Mucosa of stomach (tissue), 1 donor: ENCODE measurements around the gene ADGRD1.
"Not testable (repeated sequence)": the region's sequence is repeated elsewhere in the genome, so short reads cannot be mapped to it uniquely, and the experiment has no call there.

Source experiments
- H3K27me3 ChIP-seq: one replicate; pipeline ENCODE4 v1.7.0; 2013; ENCODE audit warnings: mild to moderate bottlenecking, low read length; ENCODE audit not compliant: control insufficient read depth, insufficient read depth
- H3K36me3 ChIP-seq: one replicate; pipeline ENCODE4 v1.7.0; 2013; ENCODE audit warnings: low read length; ENCODE audit not compliant: control insufficient read depth, insufficient read depth
- H3K4me1 ChIP-seq: one replicate; pipeline ENCODE4 v1.7.0; 2013; ENCODE audit warnings: mild to moderate bottlenecking, low read length; ENCODE audit not compliant: control insufficient read depth, insufficient read depth
- H3K4me3 ChIP-seq: one replicate; pipeline ENCODE4 v1.7.0; 2013; ENCODE audit warnings: low read length
- H3K9ac ChIP-seq: one replicate; pipeline ENCODE4 v1.7.0; 2013; ENCODE audit warnings: mild to moderate bottlenecking, low read length, moderate library complexity
- H3K9me3 ChIP-seq: one replicate; pipeline ENCODE4 v1.7.0; 2013; ENCODE audit warnings: mild to moderate bottlenecking, low read length, moderate library complexity; ENCODE audit not compliant: control insufficient read depth
- donor health status: Pancreatic carcinoma.

The ADGRD1 gene

GRCh38 chr12:131122631-131123030 lies 168.9 kb downstream of the ADGRD1 start:
- Histone ChIP-seq H3K4me3 (no peak overlapping the region), H3K9ac (no peak overlapping the region), H3K27me3 (no peaks in the 10 kb centered on the region), H3K4me1 (no peaks in the 10 kb centered on the region), H3K9me3 (no peaks in the 10 kb centered on the region), H3K36me3 (no peaks in the 10 kb centered on the region)

- H3K36me3 ChIP-seq: no peaks in the 10 kb centered on the region
- H3K27me3 ChIP-seq: no peaks in the 10 kb centered on the region
- no peaks in the 10 kb centered on the region for H3K4me1 ChIP-seq
- no peak overlapping the region for H3K9ac ChIP-seq
- H3K9me3 ChIP-seq: no peaks in the 10 kb centered on the region
- H3K4me3 ChIP-seq: no peak overlapping the region
Observed at GRCh38 chr12:131123817-131124216, 170.1 kb downstream of the ADGRD1 start.

GRCh38 chr12:131124487-131125280 lies 171.0 kb downstream of the ADGRD1 start:
- no peaks in the 10 kb centered on the region for H3K36me3 ChIP-seq
- no peak overlapping the region for H3K4me3 ChIP-seq
- H3K9me3 ChIP-seq: no peaks in the 10 kb centered on the region
- no peaks in the 10 kb centered on the region for H3K27me3 ChIP-seq
- no peak overlapping the region for H3K9ac ChIP-seq
- H3K4me1 ChIP-seq: no peaks in the 10 kb centered on the region

- H3K36me3 ChIP-seq: no peaks in the 10 kb centered on the region
- H3K27me3 ChIP-seq: no peaks in the 10 kb centered on the region
- no peak overlapping the region for H3K4me3 ChIP-seq
- no peaks in the 10 kb centered on the region for H3K4me1 ChIP-seq
- H3K9me3 ChIP-seq: no peaks in the 10 kb centered on the region
- H3K9ac ChIP-seq: no peak overlapping the region
Observed at GRCh38 chr12:131126662-131127173, 173.0 kb downstream of the ADGRD1 start.

- Histone ChIP-seq H3K4me1 (no peaks in the 10 kb centered on the region), H3K9me3 (no peaks in the 10 kb centered on the region), H3K36me3 (no peaks in the 10 kb centered on the region), H3K9ac (no peak overlapping the region), H3K27me3 (peaks cover 5% of the 10 kb centered on the region), H3K4me3 (no peak overlapping the region)
Observed at GRCh38 chr12:131128556-131128955, 174.8 kb downstream of the ADGRD1 start.

GRCh38 chr12:131128966-131129619 lies 175.4 kb downstream of the ADGRD1 start:
- not testable (repeated sequence) for H3K9me3 ChIP-seq, H3K36me3 ChIP-seq

GRCh38 chr12:131129839-131130238 lies 176.1 kb downstream of the ADGRD1 start:
- no peak overlapping the region for H3K4me3 ChIP-seq
- H3K9me3 ChIP-seq: no peaks in the 10 kb centered on the region
- H3K9ac ChIP-seq: no peak overlapping the region
- H3K27me3 ChIP-seq: peaks cover 5% of the 10 kb centered on the region
- H3K4me1 ChIP-seq: no peaks in the 10 kb centered on the region
- H3K36me3 ChIP-seq: no peaks in the 10 kb centered on the region

More at GRCh38 chr12:131128966-131129619, 175.4 kb downstream of the ADGRD1 start:
- not testable (repeated sequence) for H3K9ac ChIP-seq, H3K4me3 ChIP-seq, H3K4me1 ChIP-seq, H3K27me3 ChIP-seq

- no peak overlapping the region for H3K4me3 ChIP-seq
- H3K4me1 ChIP-seq: no peaks in the 10 kb centered on the region
- no peaks in the 10 kb centered on the region for H3K9me3 ChIP-seq
- no peaks in the 10 kb centered on the region for H3K36me3 ChIP-seq
- H3K27me3 ChIP-seq: peaks cover 5% of the 10 kb centered on the region
- no peak overlapping the region for H3K9ac ChIP-seq
Observed at GRCh38 chr12:131130311-131130911, 176.7 kb downstream of the ADGRD1 start.

- no peak overlapping the region for H3K9ac ChIP-seq
- H3K36me3 ChIP-seq: no peaks in the 10 kb centered on the region
- no peaks in the 10 kb centered on the region for H3K4me1 ChIP-seq
- H3K4me3 ChIP-seq: no peak overlapping the region
- no peaks in the 10 kb centered on the region for H3K9me3 ChIP-seq
- peaks cover 5% of the 10 kb centered on the region for H3K27me3 ChIP-seq
Observed at GRCh38 chr12:131131077-131131807, 177.5 kb downstream of the ADGRD1 start.

GRCh38 chr12:131131808-131132117 lies 178.1 kb downstream of the ADGRD1 start:
- Histone ChIP-seq H3K9ac (no peak overlapping the region), H3K27me3 (peaks cover 5% of the 10 kb centered on the region), H3K4me3 (no peak overlapping the region), H3K36me3 (no peaks in the 10 kb centered on the region), H3K9me3 (no peaks in the 10 kb centered on the region), H3K4me1 (no peaks in the 10 kb centered on the region)

- H3K27me3 ChIP-seq: peaks cover 5% of the 10 kb centered on the region
- no peak overlapping the region for H3K9ac ChIP-seq
- no peaks in the 10 kb centered on the region for H3K9me3 ChIP-seq
- no peaks in the 10 kb centered on the region for H3K4me1 ChIP-seq
- H3K36me3 ChIP-seq: no peaks in the 10 kb centered on the region
- H3K4me3 ChIP-seq: no peak overlapping the region
Observed at GRCh38 chr12:131132118-131132892, 178.6 kb downstream of the ADGRD1 start.
